Left lobe of liver (tissue), 2 donors: ENCODE measurements around the gene MAP1LC3A. TPM values are rescaled to one million over a fixed set of nuclear protein-coding genes. Genes with fewer than 3 reads are reported as not detected.

Source experiments
- ATAC-seq: fragments of 200-7000 bp; cut with Tn5 transposase; one replicate; pipeline ENCODE4 v1.9.1; 2020; ENCODE audit warnings: mild to moderate bottlenecking, moderate library complexity
- DNase-seq: peaks from one replicate; pipeline ENCODE4 v3.0.0-alpha.2; 2020; ENCODE audit warnings: low spot score
- total RNA-seq: library from RNA; stranded (reverse); gene quantifications from one replicate; pipeline ENCODE4 v1.2.1, GENCODE V29; 2021
- donor health status: DM: no; HTN: no; CAD: no; lungs with moderate emphysema.
- donor health status: DM: no; HTN: yes; CAD: no.

Gene MAP1LC3A
- total RNA-seq, 1 donor from 2014 or later: 24.2 TPM

- peak; percentile 53 for DNase-seq
- peak; percentile 52 for ATAC-seq
These were observed 29.6 kb upstream of the MAP1LC3A start for GRCh38 chr20:34528921-34529297.

DNA sequence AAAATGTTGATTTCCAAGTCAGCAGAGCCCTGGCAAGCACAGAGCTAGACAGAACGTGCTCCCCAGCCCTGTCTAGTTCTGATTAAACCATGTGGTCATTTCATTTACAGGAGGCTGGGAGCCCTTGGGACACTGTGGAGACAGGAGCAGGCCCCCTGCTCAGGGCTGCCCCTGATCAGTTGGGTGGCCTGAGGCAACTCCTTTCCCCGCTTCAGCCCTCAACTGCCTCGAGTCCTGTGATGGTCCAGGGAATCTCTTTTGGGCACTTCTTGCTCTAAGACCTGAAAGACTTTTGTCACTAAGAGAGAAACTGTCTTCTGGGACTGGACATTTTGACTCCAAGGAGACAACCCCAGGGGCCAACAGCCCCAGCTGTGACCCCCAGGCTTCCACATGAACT, 28.8 kb upstream of the MAP1LC3A start:
- ATAC-seq (no peak), DNase-seq (peak; percentile 23)

DNA sequence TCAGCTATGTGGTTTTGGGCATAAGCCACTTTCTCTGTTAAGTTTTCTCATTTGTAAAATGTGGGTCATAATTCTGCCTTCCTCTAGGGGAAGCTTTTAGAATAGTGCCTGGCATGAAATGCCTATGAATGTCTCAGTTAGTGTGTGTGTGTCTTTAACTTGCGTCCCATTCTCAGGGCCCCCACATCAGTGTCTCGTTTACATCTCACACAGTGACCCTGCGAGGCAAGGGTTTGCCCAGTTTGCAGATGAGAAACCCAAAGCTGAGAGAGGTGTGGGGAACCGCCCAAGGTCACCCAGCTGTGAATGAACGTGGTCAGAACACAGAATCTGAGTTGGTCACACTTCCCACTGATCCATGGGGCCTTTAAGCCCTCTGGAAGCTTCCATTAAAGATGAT, 28.2 kb upstream of the MAP1LC3A start:
- DNase-seq (peak; percentile 33), ATAC-seq (no peak)

- peak; percentile 38 for DNase-seq
- no peak for ATAC-seq
These were observed 26.8 kb upstream of the MAP1LC3A start for GRCh38 chr20:34531608-34532265.

DNA sequence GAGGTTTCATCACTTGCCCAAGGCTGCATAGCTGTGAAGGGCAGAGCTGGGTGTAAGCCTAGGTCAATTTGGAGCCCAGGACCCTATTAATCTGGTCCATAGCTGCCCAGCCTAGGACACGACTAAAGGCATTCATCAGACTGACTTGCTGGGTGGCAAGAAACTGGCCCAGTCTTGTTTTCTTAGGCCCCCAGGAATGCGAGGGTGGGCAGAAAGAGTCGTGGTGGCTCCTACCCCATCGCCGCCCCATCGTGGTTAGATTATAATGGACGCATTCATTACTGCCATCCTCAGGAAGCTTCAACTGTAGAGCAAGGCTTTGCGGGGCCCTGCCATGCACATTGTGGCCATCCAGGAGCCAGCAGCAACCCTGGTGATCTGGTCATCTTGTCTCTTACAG, 26.2 kb upstream of the MAP1LC3A start:
- DNase-seq: peak; percentile 35
- ATAC-seq: no peak

GRCh38 chr20:34532756-34533155, 25.8 kb upstream of the MAP1LC3A start:
- no peak for ATAC-seq
- no peak for DNase-seq

DNA sequence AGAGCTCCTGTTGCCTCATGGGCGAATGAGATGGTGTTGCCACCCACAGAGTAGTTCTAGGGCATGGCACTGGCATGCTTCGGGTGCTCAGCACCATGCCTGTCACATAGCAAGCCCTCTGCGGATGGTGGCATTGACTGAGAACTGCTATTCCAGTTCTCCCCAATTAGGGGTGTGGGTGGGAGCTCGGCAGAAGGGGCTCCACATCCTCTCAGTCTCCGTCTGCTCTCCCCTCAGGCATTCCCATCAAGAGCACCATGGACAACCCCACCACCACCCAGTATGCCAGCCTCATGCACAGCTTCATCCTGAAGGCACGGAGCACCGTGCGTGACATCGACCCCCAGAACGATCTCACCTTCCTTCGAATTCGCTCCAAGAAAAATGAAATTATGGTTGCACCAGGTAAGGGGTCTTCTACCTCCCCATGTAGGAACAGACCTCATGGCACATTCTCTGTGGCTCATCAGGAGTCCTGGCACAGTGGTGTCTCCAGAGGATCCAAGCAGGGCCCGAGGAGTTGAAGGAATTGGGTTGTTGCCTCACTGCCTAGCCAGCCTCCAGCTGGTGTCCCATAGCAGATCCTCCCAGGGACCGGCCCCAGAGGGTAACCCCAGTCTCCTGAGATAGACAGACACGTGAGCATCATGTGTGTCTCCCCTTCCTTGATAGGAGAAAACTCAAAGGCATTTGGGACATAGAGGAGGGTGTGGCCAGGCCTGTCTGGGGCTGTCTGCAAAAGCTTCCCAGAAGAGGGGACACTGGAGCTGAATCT, 23.9 kb upstream of the MAP1LC3A start:
- DNase-seq (no peak), ATAC-seq (no peak)

DNA sequence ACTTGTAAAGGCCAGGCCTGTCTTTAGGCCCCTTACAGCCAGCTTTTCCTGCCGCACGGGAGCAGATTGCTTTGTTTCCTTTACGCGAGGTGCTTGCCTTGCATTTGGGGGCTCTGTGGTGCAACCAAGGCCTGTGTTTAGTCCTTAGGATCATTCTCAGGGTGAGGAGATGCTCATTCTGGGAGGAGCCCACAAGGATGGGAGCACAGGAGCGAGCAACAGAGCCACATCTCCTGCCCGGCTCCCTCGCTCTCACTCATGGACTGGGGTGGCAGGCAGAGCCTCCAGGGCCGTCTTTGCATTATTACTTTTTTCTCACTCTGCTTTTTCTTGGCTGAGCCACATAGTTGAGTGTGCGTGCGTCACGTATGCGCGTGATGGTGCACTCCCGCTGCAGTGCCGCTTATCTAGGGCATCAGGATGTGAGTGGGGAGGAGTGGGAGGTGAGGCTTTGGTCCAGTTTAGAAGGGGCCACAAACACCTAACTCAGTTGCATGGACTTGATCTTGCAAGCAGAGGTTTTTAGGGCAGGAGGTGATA, 23.1 kb upstream of the MAP1LC3A start:
- no peak for DNase-seq
- no peak for ATAC-seq

GRCh38 chr20:34535857-34536256, 22.7 kb upstream of the MAP1LC3A start:
- DNase-seq: no peak
- ATAC-seq: no peak

DNA sequence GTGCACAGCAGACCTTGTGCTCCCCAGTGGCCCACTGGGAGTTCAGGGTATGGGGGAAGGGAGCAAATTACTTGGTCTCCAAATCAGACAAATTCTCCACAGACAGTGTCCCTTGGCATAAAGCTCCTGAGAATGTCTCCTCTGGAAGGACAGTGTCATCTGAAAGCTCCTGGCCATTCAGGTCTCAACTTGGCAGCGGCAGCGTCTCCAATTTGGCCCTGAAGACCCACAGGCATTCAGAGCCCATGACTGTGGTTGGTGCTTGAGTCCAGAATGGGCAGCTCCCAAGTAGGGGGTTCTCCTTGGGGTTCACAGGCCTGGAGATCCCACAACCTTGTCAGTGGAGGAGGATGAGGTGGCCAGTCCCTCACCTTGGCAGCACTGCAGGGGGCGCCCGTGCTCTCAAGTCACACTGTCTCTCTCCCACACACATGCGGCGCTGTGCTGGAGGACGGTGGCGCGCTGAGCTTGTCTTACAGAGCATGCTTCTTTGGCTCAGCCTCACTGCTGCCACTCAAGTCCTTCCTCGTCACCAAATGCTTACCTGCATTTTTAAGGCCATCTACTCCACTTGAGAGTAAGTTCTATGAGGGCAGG, 21.6 kb upstream of the MAP1LC3A start:
- ATAC-seq: peak; percentile 53
- peak; percentile 60 for DNase-seq

GRCh38 chr20:34537651-34538050, 20.9 kb upstream of the MAP1LC3A start:
- DNase-seq (no peak), ATAC-seq (no peak)

DNA sequence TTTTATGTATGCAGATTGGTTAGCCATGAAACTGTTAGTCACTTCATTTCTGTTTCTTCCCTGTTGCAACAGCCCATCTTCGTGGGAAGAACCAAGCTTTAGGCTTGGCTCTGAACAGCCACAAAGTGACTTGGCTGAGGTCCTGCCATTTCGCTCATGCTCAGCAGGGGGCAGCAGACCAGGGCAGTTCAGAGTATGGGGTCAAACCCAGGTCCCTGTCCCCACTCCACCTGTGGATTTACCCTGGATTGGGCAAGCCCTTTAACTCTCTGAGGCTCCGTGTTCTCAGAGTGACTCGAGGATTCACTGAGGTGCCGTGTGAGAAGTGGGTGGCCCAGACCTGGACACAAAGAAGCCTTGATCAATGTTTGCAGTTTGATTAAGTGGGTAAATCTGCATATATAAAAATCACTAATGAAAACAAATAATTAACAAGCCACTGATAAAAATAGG, 19.8 kb upstream of the MAP1LC3A start:
- ATAC-seq: peak; percentile 96

DNA sequence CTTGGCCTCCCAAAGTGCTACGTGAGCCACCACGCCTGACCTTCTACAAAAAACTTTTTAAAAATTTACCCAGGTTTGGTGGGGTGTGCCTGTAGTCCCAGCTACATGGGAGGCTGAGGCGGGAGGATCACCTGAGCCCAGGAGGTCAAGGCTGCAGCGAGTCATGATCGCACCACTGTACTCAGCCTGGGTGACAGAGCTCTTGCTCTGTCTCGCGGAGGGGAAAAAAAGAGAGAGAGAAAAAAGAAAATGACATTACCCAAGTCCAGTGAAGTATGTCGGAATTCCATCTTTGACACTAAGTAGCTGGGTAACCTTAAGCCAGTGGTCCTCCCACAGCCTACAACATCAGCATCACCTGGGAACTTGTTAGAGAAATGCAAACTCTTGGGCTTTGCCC, 18.8 kb upstream of the MAP1LC3A start:
- ATAC-seq (no peak), DNase-seq (no peak)

More for the DNA sequence above, 19.8 kb upstream of the MAP1LC3A start:
- peak; percentile 84 for DNase-seq

DNA sequence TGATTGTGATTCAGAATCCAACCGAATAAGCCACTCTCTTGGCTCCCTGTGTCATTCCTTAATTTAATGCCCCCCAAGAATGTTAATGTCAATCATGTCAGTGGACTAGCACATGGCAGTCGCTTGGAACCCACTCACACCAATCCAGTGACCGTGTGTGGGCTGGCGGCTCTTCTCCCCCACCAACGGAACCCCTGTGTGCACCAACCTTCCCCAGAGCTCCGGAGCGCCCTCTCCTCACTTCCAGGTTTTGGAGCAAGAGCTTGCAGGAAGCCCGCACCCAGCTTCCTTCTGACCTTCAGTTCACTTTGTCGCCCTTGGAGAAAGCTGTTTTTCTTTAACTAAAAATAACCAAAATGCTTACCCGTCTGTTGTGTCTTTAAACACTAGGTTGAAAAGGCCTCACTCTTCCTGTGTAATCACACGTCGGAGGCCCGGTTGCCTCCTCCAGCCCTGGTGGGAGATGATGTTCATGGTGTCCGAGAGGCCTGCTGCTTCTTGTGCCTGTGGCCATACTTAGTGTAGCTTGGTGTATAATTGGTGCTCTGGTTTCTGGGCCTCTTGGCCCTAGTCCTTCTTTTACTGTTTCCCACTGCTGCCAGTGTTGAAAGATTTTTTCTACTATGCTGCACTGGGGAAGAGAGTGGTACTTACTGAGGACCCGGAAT, 17.8 kb upstream of the MAP1LC3A start:
- DNase-seq (no peak), ATAC-seq (no peak)

DNA sequence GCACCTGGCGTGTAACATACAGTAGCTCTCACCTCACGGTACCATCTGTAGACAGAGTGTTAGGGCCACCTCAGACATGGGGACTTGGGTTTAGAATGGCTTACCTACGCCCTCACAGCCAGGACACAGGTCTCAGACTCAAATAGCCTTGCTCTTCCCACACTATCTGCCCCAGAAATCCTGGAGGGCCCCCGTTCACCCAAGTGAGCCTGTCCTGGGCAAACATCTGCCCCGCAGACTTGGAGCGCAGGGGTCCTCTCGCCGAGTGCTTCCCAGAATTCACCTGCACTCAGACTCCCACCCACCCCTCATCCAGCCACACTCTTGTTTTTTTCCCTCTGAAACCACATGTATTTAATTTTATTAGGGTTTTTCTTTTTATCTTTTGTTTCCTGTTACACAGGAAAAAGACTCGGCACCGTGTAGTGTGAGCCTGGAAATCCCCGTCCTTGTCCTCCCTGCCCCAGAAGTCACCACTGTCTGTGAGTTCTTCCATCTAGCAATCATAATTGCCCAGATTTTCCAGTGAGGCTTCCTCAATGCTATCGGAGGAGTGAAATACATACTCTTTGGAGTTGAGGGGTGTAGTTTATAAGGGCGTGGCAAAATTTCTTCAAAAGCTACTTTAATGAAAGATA, 17.1 kb upstream of the MAP1LC3A start:
- no peak for DNase-seq
- ATAC-seq: no peak

- ATAC-seq: no peak
- no peak for DNase-seq
These were observed 16.6 kb upstream of the MAP1LC3A start for GRCh38 chr20:34541917-34542316.

DNA sequence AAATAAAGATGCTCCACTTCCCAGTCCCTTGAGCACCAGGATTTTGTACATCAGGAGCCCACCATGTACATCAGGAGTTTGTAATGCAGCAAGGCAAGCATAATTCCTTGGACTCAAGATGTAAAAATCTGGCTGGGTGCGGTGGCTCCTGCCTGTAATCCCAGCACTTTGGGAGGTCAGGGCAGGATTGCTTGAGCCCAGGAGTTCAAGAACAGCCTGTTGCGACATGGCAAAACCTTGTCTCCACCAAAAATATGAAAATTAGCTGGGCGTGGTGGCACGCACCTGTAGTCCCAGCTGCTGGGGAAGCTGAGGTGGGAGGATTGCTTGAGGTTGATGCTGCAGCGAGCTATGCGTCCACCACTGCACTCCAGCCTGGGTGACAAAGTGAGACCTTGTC, 16.1 kb upstream of the MAP1LC3A start:
- DNase-seq: no peak

GRCh38 chr20:34543463-34544056, 15.0 kb upstream of the MAP1LC3A start:
- no peak for ATAC-seq

More for the DNA sequence above, 16.1 kb upstream of the MAP1LC3A start:
- ATAC-seq: no peak

DNA sequence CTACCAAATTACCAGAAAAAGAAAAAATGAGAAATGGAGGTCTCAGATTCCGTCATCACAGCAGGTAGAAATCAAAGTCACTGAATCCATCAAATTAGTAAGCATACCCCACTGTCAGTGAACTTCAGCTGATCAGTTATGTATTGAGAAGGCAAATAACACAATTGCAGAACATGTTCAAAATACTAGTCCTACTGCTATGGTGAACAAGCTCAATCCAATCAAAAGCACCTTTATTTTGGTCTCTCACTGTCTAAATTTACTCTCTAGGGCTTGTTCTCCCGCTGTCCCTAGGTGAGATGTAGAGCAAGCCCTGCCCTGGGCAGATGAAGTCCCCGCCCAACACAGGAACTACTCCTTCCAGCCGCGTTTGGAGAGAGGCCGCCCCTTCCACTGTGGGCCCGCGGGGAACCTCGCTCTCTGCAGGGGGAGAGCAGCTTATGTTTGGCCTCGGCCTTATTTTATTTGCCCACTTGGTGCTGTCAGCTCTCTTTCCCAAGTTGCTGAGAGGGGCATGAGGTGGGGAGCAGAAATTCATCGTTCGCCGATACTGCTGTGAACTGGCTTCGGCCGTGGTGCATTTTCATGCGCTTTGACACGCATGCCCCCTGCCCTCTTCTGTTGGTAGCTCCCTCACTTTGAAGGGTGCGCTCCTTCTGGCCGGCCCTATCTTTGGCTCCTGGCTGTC, 14.3 kb upstream of the MAP1LC3A start:
- ATAC-seq (no peak), DNase-seq (no peak)

More at GRCh38 chr20:34543463-34544056, 15.0 kb upstream of the MAP1LC3A start:
- no peak for DNase-seq

GRCh38 chr20:34546751-34547181, 11.8 kb upstream of the MAP1LC3A start:
- ATAC-seq: no peak

More at GRCh38 chr20:34546751-34547181, 11.8 kb upstream of the MAP1LC3A start:
- no peak for DNase-seq
